ENCODE data around the gene PXDN.

PXDN gene

GRCh38 chr2:1645761-1646476 is 98.4 kb downstream of the PXDN start:
- no peak for DNase-seq

GRCh38 chr2:1644427-1644826 is 99.9 kb downstream of the PXDN start:
- DNase-seq = no peak

GRCh38 chr2:1642993-1643619 is 101.2 kb downstream of the PXDN start:
- DNase-seq = no peak

- DNase-seq = no peak
These were observed 102.1 kb downstream of the PXDN start for GRCh38 chr2:1642066-1642861.

- DNase-seq = no peak
These were observed 102.8 kb downstream of the PXDN start for GRCh38 chr2:1641523-1641922.

GRCh38 chr2:1640301-1641135 is 103.8 kb downstream of the PXDN start:
- DNase-seq = no peak

GRCh38 chr2:1639086-1639858 is 105.0 kb downstream of the PXDN start:
- DNase-seq = no peak

GRCh38 chr2:1638281-1638860 is 105.9 kb downstream of the PXDN start:
- no peak for DNase-seq

GRCh38 chr2:1636791-1637415 is 107.4 kb downstream of the PXDN start:
- no peak for DNase-seq

GRCh38 chr2:1635823-1636222 is 108.5 kb downstream of the PXDN start:
- no peak for DNase-seq

- no peak for DNase-seq
These were observed 109.5 kb downstream of the PXDN start for GRCh38 chr2:1634681-1635341.

GRCh38 chr2:1633936-1634587 is 110.3 kb downstream of the PXDN start:
- DNase-seq = no peak

- DNase-seq = no peak
These were observed 111.1 kb downstream of the PXDN start for GRCh38 chr2:1633092-1633671.

GRCh38 chr2:1632510-1632909 is 111.8 kb downstream of the PXDN start:
- DNase-seq = no peak

GRCh38 chr2:1632002-1632348 is 112.3 kb downstream of the PXDN start:
- no peak for DNase-seq

GRCh38 chr2:1631292-1632001 is 112.9 kb downstream of the PXDN start:
- DNase-seq = no peak

GRCh38 chr2:1628893-1629292 is 115.4 kb downstream of the PXDN start:
- DNase-seq = no peak

- no peak for DNase-seq
These were observed 116.5 kb downstream of the PXDN start for GRCh38 chr2:1627628-1628381.
